ENCODE data around the gene SH3PXD2A. TPM values are rescaled to one million over a fixed set of nuclear protein-coding genes. Genes with fewer than 3 reads are reported as not detected.
"Not testable (repeated sequence)": the region's sequence is repeated elsewhere in the genome, so short reads cannot be mapped to it uniquely, and the experiment has no call there.

The SH3PXD2A gene
- total RNA-seq, 1 donor from 2014 or later, result 2.4 TPM

DNA sequence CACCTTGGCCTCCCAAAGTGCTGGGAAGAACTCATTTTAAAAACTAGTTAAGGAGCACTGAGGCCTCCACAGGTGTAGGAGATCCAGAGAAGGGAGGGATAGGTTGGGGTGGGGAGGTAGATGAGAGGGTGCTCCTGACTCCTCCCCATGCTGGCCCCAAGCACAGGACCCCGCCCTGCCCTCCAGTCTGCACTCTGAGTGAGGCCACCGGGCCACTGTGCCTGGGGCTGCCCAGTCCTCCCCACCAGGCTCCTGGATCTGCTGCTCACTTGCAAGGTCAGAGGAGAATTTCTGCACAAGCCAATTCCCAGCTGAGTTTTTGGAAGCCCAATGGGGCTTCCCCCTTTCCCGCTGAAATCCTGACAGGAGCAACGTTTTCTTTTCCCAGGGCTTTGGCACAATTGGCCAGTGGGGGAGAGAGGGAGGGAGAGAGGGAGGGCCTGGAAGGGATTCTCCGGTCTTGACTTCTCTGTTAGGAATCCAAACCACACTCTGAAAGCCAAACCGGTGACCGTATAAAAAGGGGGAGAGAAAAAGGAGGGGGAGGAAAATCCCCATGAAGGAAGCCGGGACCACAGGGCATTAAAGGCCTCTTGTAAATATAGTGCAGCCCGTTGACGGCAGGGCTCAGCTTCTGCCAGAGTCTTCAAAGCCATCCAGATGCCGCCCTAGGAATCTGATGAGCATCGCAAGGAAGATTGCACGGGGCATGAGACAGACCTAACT lies 116.2 kb downstream of the SH3PXD2A start:
- DNase-seq, result no peak

GRCh38 chr10:103737735-103738367 lies 117.5 kb downstream of the SH3PXD2A start:
- DNase-seq, result no peak

DNA sequence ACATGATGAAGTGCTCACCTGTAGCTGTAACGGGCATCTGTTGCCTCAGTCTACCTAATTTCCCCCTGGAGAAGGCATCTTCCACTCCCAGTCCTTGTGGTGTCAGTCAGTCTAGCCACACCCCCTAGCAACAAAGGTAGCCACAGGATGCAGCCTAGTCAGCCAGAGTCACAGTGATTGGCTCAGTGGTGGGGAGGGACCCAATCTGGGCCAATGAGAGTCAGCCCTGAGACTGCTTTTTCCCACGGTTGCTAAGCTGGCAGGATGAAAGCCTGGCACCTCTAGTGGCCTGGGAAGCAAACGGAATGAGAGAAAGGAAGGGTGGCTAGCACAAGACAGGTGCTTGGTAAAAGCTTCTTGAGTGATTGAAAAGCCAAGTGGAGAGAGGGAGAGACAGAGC lies 118.6 kb downstream of the SH3PXD2A start:
- peak; percentile 49 for DNase-seq

DNA sequence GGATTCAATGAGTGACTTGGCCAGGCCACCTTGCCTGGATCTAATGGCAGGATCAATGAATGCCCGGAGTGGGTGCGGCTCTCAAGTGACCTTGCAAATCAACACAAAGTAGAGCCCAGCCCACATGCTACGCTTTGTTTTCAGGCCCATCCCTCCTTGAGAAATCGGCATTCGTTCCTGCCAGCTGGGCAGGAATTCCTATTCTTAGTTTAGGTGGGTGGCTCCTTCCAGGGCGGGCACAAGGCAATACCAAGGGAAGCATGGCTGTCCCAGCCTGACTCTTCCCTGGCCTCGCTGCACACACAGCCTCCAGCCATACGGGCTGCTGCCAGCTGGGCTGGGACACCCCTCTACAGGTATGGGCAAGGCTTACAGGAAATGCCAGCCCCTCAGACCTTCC lies 119.3 kb downstream of the SH3PXD2A start:
- no peak for DNase-seq

GRCh38 chr10:103734731-103735130 lies 120.6 kb downstream of the SH3PXD2A start:
- DNase-seq, result no peak

DNA sequence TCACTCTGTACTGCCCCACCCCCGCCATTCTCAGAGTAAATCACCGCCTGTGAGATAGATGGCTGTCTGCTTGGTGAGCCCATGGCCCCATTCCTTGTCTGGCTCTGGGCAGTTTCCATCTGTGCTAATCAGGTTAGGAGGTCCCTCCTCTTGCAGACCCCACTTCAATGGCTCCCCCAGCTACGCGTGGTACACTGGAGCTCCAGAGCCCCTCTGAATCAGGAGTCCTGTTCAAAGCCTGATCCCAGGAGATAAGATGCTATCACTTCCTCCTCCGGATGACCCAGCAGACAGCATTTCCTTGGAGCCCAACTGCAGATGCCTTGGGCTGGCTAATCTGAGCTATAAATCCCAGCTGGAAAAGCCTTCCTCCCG lies 122.3 kb downstream of the SH3PXD2A start:
- DNase-seq, result peak; percentile 23

GRCh38 chr10:103732339-103733044 lies 122.9 kb downstream of the SH3PXD2A start:
- DNase-seq, result no peak

GRCh38 chr10:103731609-103732270 lies 123.6 kb downstream of the SH3PXD2A start:
- DNase-seq, result no peak

DNA sequence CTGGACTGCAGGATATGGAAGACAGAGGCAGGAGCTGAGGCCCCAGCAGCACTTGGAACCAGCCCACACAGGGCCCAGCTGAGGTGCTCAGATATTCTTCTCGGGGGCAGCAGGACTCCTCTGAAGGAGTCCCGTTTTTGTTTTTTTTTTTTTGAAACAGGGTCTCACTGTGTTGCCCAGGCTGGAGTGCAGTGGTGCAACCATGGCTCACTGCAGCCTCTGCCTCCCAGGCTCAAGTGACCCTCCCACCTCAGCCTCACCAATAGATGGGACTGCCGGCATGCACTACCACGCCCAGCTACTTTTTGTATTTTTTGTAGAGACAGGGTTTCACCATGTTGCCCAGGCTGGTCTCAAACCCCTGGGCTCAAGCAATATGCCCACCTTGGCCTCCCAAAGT lies 124.3 kb downstream of the SH3PXD2A start:
- not testable (repeated sequence) for DNase-seq

- DNase-seq, result no peak
Observed at GRCh38 chr10:103729851-103730250, 125.5 kb downstream of the SH3PXD2A start.

DNA sequence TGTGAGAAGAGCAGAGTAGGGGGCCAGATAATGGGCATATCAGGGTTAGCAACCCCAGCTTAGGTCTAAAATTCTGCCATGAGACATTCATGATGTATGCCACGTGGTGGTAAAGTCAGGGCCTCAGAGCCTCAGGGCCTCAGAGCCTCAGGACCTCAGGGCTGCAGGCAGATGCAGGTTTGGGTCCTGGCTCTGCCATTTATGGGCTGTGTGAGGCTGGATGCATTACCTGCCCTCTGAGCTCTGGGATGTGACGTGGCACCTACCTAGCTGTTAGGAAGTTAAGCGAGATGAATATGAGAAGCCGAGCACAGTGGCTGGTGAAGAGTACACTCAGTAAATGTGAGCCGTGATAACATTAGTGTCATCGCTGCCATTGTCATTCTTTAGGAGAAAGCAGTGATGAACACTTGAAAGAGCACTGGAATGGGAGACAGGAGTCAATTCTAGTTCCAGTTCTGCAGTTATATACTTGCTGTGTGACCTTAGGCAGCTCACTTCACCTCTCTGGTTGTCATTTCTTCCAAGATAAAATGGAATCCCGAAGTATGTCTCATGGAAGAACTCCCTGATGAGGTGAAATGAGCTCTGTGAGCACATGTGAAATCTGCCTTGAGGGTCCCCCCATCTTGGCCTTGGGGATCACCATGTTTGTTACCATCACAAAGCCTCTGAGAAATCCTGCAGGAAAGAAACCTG lies 127.2 kb downstream of the SH3PXD2A start:
- no peak for DNase-seq

DNA sequence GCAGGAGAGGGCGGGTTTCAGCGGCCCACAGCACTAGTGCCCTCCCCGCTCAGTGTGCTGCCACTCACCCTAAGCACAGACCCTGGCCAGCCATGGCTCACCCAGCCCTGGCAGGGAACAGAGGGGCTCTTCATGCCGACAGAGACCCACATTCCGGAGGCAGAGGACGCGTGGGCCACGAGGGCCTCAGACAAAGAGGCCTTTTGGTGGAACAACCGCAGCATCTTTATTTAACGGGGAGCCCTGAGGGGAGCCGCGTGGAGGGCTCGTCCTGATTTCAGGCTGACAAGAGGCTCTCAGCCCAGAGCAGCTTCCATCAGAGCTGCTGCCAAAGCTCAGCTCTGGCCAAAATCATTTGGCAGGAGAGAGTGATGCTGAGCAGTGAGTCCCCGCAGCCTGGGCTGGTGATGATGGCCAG lies 127.8 kb downstream of the SH3PXD2A start:
- DNase-seq, result no peak

GRCh38 chr10:103726637-103727036 lies 128.7 kb downstream of the SH3PXD2A start:
- DNase-seq, result no peak

- no peak for DNase-seq
Observed at GRCh38 chr10:103725242-103725641, 130.1 kb downstream of the SH3PXD2A start.

DNA sequence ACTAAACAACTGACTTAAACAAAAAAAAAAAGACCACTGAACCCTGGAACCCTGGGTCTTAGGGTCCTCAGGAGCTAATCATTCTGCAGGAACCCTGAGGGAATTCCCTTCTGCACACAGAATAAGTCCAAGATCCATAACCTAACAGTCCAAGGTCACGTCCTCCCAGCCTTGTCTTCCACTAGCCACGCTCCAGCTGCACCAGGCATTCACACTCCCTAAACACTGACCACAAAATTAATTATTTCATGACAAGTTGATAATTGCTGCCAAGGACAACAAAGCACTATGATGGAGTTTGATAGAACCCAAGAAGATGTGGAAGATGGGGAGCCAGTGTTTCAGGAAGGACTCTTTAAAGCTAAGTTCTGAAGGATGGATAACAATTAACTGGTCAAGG lies 130.6 kb downstream of the SH3PXD2A start:
- no peak for DNase-seq

DNA sequence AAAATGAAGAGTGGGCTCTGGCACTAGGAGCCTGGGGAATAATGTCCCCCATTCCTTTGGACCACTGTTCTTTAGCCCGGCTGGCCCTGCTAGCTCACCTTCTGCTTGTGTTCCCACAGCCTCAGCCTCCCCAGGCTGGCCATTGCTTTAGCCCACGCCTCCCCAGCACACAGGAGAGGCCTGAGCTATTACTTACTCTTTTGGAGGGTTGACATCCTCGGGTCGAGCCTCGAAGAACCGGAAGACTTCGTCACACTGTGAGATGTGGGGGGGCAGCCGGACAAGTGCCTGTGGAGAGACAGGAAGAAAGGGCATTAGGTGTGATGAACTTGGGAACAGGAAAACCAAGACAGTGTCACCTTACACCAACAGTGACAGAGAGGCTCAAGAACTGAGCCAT lies 131.3 kb downstream of the SH3PXD2A start:
- DNase-seq, result no peak

GRCh38 chr10:103723557-103723956 lies 131.8 kb downstream of the SH3PXD2A start:
- no peak for DNase-seq

GRCh38 chr10:103722632-103723031 lies 132.7 kb downstream of the SH3PXD2A start:
- DNase-seq, result no peak

DNA sequence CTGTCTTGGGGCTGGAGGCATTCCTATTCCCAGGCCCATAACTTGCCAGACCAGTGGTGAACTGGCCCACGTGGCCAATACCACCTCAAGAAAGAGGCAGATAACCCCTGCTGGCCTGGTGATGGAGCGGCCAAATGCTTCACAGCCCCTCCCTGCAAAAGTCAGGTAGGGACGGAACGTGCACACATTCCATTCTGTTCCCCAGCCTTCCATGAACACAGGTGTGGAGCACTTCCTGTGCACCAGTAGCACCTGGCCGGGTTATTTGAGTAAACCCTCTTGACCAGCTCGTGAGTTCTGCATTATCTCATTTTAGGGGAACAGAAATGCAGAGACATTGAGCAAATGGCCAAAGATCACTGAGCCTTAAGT lies 134.4 kb downstream of the SH3PXD2A start:
- no peak for DNase-seq

DNA sequence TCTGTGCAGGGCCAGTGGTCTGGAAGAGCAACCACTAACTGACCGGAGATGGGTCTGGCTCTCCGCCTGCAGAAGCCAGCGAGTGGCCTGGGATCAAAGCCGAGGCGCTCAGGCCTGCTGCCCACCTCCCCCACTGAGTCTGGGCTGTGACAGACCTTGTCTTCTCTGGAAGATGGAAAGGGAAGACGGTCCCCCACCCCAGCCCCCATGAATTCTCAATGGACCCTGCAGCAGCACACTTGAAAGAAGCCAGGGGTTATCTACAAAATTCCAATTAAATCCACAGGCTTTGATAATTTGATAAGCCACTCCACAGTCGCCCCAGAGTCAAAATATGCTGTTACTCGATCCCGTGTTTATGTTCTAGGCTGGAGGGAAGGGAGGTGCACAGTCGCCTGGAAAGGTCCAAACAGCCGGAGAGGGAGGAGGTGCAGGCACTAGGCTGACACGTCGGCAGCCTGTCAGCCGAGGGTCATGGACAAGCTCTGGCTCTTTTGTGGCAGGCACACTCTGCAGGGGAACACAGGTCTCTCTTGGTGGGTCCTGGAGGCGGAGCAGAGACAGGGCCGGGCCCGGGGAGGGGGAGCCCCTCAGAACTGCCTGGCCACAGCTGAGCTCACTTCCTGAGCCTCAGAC lies 134.9 kb downstream of the SH3PXD2A start:
- DNase-seq, result no peak

DNA sequence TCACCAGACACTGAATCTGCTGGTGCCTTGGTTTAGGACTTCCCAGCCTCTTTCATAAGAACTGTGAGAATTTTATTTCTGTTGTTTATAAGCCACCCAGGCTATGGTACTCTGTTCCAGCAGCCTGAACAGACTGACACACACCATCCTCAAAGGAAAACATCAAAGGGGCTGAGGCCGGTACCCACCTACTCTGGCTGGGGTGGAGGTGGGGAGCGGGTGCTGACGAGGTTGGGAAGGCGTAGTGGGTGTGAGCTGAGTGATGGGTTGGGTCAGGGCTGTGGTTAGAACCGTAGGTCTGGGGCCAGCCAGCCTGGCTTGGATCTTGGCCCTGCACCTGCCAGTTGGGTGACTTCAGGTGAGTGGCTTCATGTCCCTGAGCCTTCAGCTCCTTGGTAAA lies 136.3 kb downstream of the SH3PXD2A start:
- DNase-seq, result no peak

GRCh38 chr10:103718247-103718620 lies 137.1 kb downstream of the SH3PXD2A start:
- DNase-seq, result no peak
